GM21786 (cell line): ENCODE results near the gene ADORA3.
"Not testable (repeated sequence)": the region's sequence is repeated elsewhere in the genome, so short reads cannot be mapped to it uniquely, and the experiment has no call there.

Experiments
- ATAC-seq: cut with Tn5 transposase; IDR thresholded peaks from one replicate; pipeline ENCODE4 v1.9.1; 2021; ENCODE audit not compliant: unreplicated experiment

Gene ADORA3

DNA sequence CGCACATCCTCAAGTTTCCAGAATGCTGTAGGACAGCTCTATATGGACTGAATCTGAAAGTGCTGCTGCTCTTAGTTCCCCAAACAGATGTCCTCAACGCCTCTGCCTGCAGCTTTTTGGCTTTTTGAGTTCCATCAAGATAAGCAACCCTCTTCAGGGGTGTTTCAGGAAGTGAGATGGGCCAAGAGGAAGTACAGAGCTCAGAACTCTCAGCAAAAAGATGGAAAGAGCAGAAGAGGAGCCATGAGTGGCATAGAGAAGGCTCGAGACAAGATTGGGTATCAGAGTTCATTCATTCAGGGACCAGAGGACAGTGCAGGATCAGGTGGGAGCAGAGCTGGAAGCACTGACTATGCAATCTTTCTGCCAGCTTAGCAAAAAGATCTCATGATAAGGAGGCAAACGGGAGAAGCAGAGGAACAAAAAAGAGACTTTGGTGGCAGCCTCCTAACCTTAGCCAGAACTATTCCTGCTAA, at the start of gene ADORA3, which contains the start of gene TMIGD3:
Gene ADORA3 (minus strand): TSS at position 49 of the 476 bp plus-strand sequence. CDS start 279 bp downstream, outside the sequence.
Gene TMIGD3 (minus strand): TSS at position 49 of the 476 bp plus-strand sequence. CDS start 279 bp downstream, outside the sequence.
- no peak for ATAC-seq

- ATAC-seq: no peak
These were observed 49.8 kb upstream of the ADORA3 start for GRCh38 chr1:111553196-111553595.

DNA sequence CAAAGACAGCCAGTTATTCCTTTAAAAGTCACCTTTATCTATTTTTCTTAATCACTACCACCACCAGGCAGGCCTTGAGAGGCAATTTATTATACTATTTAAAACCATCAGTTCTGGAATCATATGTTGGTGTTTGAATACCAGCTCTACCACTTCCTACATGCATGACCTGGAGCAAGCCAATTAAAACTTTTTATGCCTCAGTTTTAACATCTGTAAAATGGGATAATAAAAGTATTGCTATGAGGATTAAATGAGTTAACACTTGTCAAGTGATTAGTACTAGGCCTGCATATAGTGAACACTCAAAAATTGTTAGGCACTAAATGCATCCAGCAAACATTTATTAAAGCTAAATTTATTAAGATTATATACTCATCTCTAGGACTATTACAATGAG, 49.2 kb upstream of the ADORA3 start:
- no peak for ATAC-seq

DNA sequence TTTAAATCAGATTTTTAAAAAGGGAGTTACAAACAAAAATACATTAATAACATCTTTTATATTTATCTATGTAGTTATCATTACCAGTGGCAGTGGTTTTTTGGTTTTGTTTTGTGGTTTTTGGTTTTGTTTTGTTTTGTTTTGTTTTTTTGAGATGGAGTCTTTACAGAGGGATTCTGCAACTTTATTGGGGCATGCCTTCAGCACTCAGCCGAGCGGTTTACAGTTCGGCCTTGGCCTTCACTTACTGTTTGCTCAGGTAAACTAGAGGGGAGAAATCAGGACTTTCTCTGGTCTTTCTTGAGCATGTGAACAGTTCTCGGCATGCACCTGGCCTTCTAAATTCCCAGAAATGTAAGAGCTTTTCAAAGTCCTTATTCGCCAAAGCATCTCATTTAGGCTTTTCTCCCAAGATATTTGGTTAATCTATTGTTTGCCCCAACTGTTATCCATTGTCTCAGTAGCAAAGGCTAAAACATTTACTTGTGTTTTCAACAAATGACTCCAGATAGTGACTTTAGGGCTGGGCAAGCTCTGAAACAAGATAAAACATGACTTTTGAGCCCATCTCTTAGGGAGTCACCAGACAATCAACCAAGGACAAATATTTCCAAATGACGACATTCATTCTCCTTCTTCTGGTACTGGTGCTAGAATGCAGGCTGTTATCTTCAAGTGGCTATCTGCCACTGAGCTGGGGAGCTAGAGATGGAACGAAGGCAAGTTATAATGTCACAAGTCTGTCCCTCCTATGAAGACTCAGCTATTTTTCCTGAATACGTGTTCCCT, 48.4 kb upstream of the ADORA3 start:
- no peak for ATAC-seq

DNA sequence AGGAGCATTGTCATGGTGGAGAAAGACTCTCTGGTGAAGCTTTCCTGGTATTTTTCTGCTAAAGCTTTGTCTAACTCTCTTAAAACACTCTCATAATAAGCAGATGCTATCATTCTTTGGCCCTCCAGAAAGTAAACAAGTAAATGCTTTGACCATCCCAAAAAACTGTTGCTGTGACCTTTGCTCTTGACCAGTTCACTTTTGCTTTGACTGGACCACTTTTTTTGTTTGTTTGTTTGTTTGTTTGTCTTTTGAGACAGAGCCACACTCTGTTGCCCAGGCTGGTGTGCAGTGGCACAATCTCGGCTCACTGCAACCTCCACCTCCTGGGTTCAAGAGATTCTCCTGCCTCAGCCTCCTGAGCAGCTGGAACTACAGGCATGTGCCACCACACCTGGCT, 44.4 kb upstream of the ADORA3 start:
- ATAC-seq: not testable (repeated sequence)

GRCh38 chr1:111542187-111542586, 38.8 kb upstream of the ADORA3 start:
- no peak for ATAC-seq

GRCh38 chr1:111541721-111542120, 38.3 kb upstream of the ADORA3 start:
- no peak for ATAC-seq

DNA sequence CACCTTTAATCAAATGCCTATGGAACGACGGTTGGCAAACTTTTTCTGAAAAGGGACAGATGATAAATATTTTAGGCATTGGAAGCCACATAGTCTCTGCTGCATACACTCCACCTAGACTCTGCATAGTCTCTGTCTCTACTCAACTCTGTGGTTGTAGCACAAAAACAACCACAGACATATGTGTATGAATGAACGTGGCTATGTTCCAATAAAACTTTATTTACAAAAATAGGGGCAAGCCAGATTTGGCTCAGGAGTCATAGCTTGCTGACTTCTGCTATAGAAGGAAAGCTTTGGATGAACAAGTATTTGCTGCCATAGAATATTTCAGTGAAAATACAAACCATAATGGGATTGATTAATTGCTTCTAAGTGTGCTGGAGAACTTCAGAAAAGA, 37.5 kb upstream of the ADORA3 start:
- ATAC-seq: no peak

DNA sequence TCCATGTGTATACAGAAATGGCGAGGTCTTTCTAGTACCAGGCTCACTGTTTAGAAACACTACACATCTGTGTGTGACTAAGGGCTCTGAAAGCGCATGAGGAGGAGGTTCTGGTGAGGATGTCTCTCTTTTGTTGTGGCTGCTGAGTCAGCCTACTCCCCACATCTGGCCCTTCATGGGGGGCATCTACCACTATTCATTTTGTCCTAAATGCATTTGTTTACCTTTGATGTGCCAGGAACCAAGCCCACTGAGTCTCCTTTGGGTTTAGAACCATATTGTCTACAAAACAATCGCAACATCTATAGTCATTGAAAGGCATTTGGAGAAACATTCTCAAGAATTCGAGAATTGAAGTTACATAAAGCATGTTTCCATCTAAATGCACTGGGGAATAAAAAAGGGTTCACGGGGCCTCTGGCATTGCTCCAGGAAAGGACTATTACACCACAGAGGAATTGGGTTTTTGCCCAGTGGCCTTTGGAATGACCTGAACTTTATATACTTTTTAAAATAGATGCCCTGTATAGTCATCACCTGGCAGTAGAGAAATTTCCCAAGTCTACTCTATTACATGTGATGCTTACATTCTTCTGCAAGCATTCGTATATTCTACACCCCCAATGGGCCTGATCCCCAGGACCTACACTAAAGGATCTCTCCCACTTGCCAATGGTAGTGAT, 35.1 kb upstream of the ADORA3 start:
- no peak for ATAC-seq

GRCh38 chr1:111535256-111536191, 32.1 kb upstream of the ADORA3 start:
- no peak for ATAC-seq

- ATAC-seq: no peak
These were observed 16.6 kb upstream of the ADORA3 start for GRCh38 chr1:111520053-111520452.

DNA sequence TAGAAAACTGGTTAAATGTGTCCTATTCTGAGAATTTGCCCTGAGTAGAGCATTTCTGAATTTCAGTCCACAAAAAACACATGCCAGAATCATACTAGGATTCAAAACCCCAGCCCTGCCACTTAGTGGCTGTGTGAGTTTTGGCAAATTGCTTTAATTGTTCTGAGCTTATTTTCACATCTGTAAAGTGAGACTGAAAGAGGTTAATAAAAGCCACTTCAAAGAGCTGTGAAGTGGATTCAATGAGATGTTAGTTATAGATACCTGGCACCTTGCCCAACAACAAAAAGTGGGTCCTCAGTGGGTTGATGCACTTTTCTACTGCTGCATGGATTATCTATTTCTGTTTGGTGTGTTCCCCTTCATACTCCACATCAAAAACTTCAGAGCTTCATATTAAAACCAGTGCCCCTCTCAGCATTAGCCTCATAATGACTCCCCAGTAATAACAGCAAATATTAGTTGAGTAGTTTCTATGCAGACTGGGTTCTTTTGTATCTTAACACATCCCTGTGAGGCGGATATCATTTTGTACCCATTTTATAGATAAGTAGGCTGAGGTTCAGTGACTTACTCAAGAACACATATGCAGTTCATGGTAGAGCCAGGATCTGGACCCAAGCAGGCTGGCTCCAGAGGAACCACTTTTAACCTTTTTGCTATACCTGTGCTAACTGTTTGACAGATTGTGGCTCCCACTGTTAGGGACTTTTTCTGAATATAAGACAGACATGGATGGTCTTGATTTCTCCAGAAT, 14.2 kb upstream of the ADORA3 start:
- no peak for ATAC-seq

DNA sequence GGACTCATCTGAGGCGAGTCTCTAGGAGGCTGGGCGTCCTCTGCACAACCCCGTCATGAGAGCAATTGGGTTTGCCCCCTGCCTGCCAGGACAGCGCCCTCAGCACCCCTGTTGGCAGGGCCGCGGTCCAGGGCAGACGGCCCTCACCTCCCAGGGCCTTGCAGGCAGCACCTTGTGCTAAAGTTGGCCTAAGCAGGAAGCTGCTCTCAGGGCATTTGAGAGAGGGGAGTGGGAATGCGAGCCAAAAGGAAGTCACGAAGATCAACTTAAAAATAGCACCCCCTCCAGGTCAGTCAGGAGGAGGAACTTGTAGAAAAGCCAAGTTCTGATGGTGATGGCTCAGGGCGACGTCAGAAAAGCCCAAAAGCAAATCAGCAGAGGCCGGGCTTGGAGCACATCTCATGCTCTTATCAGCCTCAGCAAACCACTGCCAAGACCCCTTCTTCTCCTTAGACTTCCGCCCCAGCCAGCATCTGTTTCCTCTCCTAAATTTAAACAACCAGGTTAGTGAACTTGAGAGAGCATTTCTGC, 12.6 kb upstream of the ADORA3 start:
- no peak for ATAC-seq

DNA sequence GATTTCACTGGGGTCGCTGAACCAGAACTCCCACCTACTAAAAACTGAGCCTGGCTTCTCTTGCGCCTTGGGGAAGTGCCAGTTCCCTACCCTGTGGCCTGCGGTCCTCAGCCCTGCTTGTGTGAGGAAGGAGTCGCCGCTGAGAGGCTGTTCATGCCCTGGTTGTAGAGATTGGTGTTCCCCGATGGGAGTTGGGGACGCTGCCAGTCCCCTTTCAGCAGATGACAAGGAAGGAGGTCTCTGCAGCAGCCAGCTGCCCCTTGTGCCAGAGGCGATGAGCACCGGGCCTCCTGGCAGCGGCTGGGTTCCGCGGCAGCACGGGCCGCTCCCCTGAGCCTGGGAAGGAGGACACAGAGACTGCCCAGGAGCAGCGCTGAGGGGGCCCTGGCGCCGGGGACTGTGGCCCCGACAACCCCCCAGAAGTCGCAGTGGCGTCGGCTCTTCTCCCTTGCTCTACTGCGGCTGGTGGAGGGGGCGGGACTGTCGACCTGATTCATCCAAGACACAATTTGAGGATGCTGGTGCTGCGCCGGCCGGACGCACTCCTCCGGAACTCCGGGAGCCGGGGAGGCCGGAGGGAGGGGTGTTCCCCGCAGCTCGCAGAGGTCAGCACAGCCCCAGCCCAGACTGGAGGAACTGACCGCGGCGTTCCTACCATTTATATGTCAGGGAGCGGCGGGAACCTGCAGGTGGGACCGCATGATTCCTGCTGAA, 12.0 kb upstream of the ADORA3 start:
- ATAC-seq: no peak

GRCh38 chr1:111513410-111514020, 10.1 kb upstream of the ADORA3 start:
- ATAC-seq: no peak

GRCh38 chr1:111512931-111513330, 9.5 kb upstream of the ADORA3 start:
- no peak for ATAC-seq

DNA sequence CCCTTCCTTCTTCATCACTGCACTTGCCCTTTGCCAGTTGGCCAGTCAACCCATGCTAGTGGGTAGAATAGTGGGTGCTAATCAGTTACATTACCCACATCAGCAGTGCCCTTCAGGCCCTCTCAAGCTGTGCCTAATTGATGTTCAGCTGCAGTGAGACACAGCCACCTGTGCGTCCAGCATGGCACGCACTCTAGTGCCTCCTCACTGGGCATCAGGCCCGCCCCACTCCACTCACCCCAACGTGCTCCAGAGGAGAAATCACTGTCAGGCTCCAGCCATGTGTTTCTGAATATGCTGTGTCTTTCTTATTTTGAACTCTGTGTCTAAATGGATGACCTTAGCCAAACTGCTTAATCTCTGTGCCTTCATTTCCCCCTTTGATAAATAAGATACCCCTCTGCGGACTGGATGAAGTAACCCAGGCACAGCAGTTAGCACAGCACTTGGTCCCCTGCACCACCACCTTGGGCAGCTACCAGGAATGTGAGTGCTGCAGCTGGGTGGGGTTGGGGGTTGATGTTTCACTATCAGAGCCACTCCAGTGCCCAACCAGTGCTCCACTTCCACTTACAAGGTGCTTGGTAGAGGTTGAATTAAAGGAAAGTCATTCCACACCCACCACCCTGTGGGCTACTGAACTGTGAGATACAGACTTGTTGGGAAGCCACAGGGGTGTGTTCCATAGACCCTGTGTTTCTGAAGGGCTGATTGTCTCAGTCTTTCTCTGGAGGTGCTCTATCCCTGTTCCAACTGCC, 8.9 kb upstream of the ADORA3 start:
- no peak for ATAC-seq

- ATAC-seq: no peak
These were observed 7.9 kb upstream of the ADORA3 start for GRCh38 chr1:111511370-111511769.
